Esophagus muscularis mucosa (tissue), 4 donors: Measurements from ENCODE around the gene PHACTR3. TPM values are rescaled to one million over a fixed set of nuclear protein-coding genes. Genes with fewer than 3 reads are reported as not detected.

Experiments
- DNase-seq: peaks from one replicate; pipeline ENCODE4 v3.0.0-alpha.2; 2017; ENCODE audit errors: extremely low spot score
- H3K27ac ChIP-seq, 4 donors: fragments of 200-600 bp; sonication (generic); replicated peaks in 1 of 4; 1 replicate in 3 of 4; 2 replicates in 1 of 4; pipeline ENCODE4 v1.5.1; 2016 to 2019; ENCODE audit warnings: mild to moderate bottlenecking in 1 of 4
- H3K27me3 ChIP-seq, 4 donors: fragments of 200-600 bp; sonication (generic); one replicate each; pipeline versions ENCODE4 v1.5.1 to v1.6.0; 2016 to 2019
- H3K36me3 ChIP-seq, 4 donors: fragments of 200-600 bp; sonication (generic); one replicate each; pipeline ENCODE4 v1.5.1; 2016 to 2019
- H3K4me1 ChIP-seq, 4 donors: fragments of 200-600 bp; sonication (generic); one replicate each; pipeline ENCODE4 v1.5.1; 2016 to 2019
- H3K4me3 ChIP-seq, 4 donors: fragments of 200-600 bp; sonication (generic); 1 replicate in 2 of 4; 2 replicates in 2 of 4; pipeline ENCODE4 v1.5.1; 2016 to 2019; ENCODE audit warnings: mild to moderate bottlenecking in 4 of 4, moderate library complexity in 1 of 4
- H3K9me3 ChIP-seq, 4 donors: fragments of 200-600 bp; sonication (generic); 1 replicate in 3 of 4; 2 replicates in 1 of 4; pipeline ENCODE4 v1.5.1; 2016 to 2019
- EP300 ChIP-seq: sonication (generic); formaldehyde crosslinking; IDR thresholded peaks from one replicate; pipeline ENCODE4 v1.6.1; 2017; ENCODE audit warnings: antibody characterized with exemption
- POLR2A ChIP-seq: fragments of 450-650 bp; IDR thresholded peaks from one replicate; pipeline ENCODE4 v1.6.1; 2017; ENCODE audit warnings: antibody characterized with exemption, moderate library complexity, mild to moderate bottlenecking, low read depth
- POLR2AphosphoS5 ChIP-seq, 2 donors: sonication (generic); formaldehyde crosslinking; IDR thresholded peaks; one replicate each; pipeline ENCODE4 v1.6.1; 2017; ENCODE audit warnings: antibody characterized with exemption in 2 of 2
- WGBS: methylation state at CpG from one replicate; pipeline ENCODE4 v1.1.5; 2018; 5-methylcytosine and 5-hydroxymethylcytosine counted together
- intact Hi-C: fragments of 100-400 bp; cut with DNase I; formaldehyde crosslinking; loops from one replicate; pipeline ENCODE4 v1.15.1; 2023
- total RNA-seq, 4 donors: library from RNA; depleted of rRNA; stranded (reverse); fragments of >200 nt; gene quantifications; one replicate each; pipeline versions ENCODE4 v1.1.0 to v1.2.1, GENCODE V29; 2016
- TF ChIP-seq, protein P1 (sequence below), 3 experiments: fragments of 200-600 bp in 2 of 3; fragments of 450-650 bp in 1 of 3; sonication (generic) in 2 of 3; IDR thresholded peaks; one replicate each; pipeline ENCODE4 v1.5.1; 2017 to 2019; ENCODE audit warnings: antibody characterized with exemption in 3 of 3, mild to moderate bottlenecking in 2 of 3, moderate library complexity in 1 of 3

Gene PHACTR3
- total RNA-seq, 4 donors from 2014 or later = 0.17 to 0.86 (median 0.56) TPM

DNA sequence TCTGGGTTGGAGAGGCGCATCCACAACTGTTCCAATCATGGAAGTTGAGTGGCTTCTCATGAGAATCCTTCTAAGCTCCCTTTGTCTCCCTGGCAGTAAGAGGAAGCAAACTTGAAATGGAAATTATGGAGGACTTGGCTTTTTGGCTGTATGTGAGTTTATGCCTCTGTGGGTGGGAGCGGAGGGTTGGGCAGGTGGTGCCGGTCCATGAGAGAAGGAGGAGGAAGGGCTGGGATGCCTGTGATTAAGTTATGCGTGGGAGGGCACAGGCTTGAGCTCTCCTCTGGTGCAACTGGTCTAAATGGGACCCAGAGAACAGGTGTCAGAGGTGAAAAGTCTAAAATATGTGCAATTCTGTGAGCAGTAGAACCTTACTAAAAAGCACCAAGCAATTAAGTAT lies 2.2 kb downstream of the PHACTR3 start:
- Histone ChIP-seq H3K27me3 (peaks cover 0 to 90% (median 27%) of the 10 kb centered on the region in 4 donors), H3K36me3 (no peaks in the 10 kb centered on the region)

GRCh38 chr20:59608396-59608795 lies 4.1 kb downstream of the PHACTR3 start:
- Histone ChIP-seq H3K27me3 (peaks cover 0 to 72% (median 21%) of the 10 kb centered on the region in 4 donors), H3K4me3 (no peak overlapping the region), H3K9me3 (no peaks in the 10 kb centered on the region), H3K4me1 (peaks cover 10 to 22% (median 17%) of the 10 kb centered on the region in 4 donors), H3K36me3 (no peaks in the 10 kb centered on the region), H3K27ac (no peak overlapping the region)
- no peak for DNase-seq
- WGBS = 91% methylated on average over 6 of the region's 6 CpGs
- TF ChIP-seq, protein P1, sequence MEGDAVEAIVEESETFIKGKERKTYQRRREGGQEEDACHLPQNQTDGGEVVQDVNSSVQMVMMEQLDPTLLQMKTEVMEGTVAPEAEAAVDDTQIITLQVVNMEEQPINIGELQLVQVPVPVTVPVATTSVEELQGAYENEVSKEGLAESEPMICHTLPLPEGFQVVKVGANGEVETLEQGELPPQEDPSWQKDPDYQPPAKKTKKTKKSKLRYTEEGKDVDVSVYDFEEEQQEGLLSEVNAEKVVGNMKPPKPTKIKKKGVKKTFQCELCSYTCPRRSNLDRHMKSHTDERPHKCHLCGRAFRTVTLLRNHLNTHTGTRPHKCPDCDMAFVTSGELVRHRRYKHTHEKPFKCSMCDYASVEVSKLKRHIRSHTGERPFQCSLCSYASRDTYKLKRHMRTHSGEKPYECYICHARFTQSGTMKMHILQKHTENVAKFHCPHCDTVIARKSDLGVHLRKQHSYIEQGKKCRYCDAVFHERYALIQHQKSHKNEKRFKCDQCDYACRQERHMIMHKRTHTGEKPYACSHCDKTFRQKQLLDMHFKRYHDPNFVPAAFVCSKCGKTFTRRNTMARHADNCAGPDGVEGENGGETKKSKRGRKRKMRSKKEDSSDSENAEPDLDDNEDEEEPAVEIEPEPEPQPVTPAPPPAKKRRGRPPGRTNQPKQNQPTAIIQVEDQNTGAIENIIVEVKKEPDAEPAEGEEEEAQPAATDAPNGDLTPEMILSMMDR (IDR thresholded peaks at IDR 0.05) = no peak
- TF ChIP-seq POLR2A (no peak), POLR2AphosphoS5 (IDR thresholded peaks at IDR 0.05) (no peak), EP300 (no peak)
- intact Hi-C loops = no loop called here

More for the DNA sequence above, 2.2 kb downstream of the PHACTR3 start:
- DNase-seq = no peak
- TF ChIP-seq EP300 (no peak), POLR2A (no peak), POLR2AphosphoS5 (IDR thresholded peaks at IDR 0.05) (no peak)
- TF ChIP-seq, protein P1 (IDR thresholded peaks at IDR 0.05) = no peak
- no peak overlapping the region for H3K27ac ChIP-seq
- no peak overlapping the region for H3K4me3 ChIP-seq
- peaks cover 10 to 22% (median 17%) of the 10 kb centered on the region in 4 donors for H3K4me1 ChIP-seq
- intact Hi-C loops = no loop called here
- no peaks in the 10 kb centered on the region for H3K9me3 ChIP-seq
- WGBS = 84% methylated on average over 4 of the region's 4 CpGs

DNA sequence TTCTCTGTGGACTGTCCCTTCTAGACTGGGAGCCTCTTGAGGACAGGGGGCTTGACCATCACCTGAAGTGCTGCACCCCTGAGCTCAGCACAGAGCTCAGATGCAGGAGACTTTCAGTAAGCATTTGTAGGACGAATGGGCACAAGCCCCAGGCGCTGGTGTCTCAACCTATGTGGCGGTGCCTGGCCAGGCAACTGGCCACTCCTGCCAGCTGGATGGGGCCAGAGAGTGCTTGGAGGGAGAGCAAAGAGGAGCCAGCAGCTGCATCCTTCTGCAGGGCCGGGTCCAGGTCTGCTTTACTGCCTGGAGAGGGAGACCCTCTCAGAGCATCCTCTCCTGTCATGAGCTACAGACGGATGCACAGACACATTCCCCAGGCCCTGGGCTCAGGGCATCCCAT lies 4.5 kb downstream of the PHACTR3 start:
- intact Hi-C loops = no loop called here
- WGBS = 100% methylated on average over 3 of the region's 5 CpGs
- Histone ChIP-seq H3K9me3 (no peaks in the 10 kb centered on the region), H3K36me3 (no peaks in the 10 kb centered on the region), H3K27ac (no peak overlapping the region), H3K27me3 (peaks cover 0 to 67% (median 16%) of the 10 kb centered on the region in 4 donors), H3K4me3 (no peak overlapping the region), H3K4me1 (peaks cover 10 to 20% (median 17%) of the 10 kb centered on the region in 4 donors)
- no peak for DNase-seq
- TF ChIP-seq POLR2AphosphoS5 (IDR thresholded peaks at IDR 0.05) = no peak
- no peak for TF ChIP-seq POLR2A
- no peak for TF ChIP-seq EP300
- TF ChIP-seq, protein P1 (IDR thresholded peaks at IDR 0.05) = no peak

DNA sequence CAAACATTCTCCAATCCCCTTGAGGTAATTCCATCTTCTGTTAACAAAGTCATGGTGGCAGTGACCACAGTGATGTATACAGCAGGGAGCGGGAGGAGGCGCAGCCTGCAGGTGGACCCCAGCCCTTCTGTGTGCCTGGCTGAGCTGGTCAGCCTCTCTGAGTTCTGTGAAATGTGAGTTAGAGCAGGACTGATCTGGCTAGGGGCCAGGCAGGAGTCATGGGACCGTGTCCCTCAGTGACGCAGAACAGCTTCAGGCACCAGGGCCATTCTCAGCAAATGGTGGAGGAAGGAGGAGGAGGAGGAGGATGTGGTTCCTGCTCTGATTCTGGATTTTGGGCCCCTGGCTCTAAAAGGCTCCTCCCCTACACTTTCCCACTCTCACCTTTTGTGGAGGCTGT lies 6.9 kb downstream of the PHACTR3 start:
- WGBS = 83% methylated on average over 3 of the region's 4 CpGs
- no peak for DNase-seq
- H3K4me1 ChIP-seq = peaks cover 0 to 2% (median 0%) of the 10 kb centered on the region in 4 donors
- H3K4me3 ChIP-seq = no peak overlapping the region
- peaks cover 0 to 43% (median 0%) of the 10 kb centered on the region in 4 donors for H3K27me3 ChIP-seq
- H3K27ac ChIP-seq = no peak overlapping the region
- H3K9me3 ChIP-seq = no peaks in the 10 kb centered on the region
- TF ChIP-seq, protein P1 (IDR thresholded peaks at IDR 0.05) = no peak
- TF ChIP-seq POLR2AphosphoS5 (IDR thresholded peaks at IDR 0.05) = no peak
- TF ChIP-seq POLR2A = no peak
- no peak for TF ChIP-seq EP300
- H3K36me3 ChIP-seq = no peaks in the 10 kb centered on the region
- intact Hi-C loops = no loop called here

DNA sequence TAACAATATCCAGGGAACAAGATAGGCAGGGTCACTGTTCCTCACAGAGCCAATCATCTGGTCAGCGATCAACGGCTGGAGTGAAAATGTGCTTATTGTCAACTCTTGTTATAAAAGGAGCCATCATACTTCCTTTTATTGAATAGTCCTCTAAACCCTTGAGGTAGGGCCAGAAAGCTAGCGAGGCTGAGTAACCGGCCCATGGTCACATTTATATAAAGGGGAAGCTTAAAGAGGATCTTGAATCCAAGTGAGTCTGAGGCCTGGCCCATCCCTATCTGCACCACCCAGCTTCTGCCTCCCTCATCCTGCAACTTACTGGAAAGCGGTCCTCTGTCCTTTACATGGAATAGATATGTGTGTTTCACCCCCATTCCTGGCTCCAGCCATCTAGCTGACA lies 9.5 kb downstream of the PHACTR3 start:
- peaks cover 0 to 33% (median 0%) of the 10 kb centered on the region in 4 donors for H3K27me3 ChIP-seq
- H3K4me1 ChIP-seq = peaks cover 0 to 2% (median 0%) of the 10 kb centered on the region in 4 donors
- DNase-seq = no peak
- TF ChIP-seq POLR2A = no peak
- no peak for TF ChIP-seq POLR2AphosphoS5 (IDR thresholded peaks at IDR 0.05)
- TF ChIP-seq, protein P1 (IDR thresholded peaks at IDR 0.05) = no peak
- TF ChIP-seq EP300 = no peak
- 86% methylated on average over 5 of the region's 5 CpGs for WGBS
- H3K27ac ChIP-seq = no peak overlapping the region
- H3K9me3 ChIP-seq = no peaks in the 10 kb centered on the region
- no peaks in the 10 kb centered on the region for H3K36me3 ChIP-seq
- intact Hi-C loops = no loop called here
- no peak overlapping the region for H3K4me3 ChIP-seq
